ENCODE measurements around the gene SMIM29.

GRCh38 chr6:34242252-34243130 lies 6.3 kb downstream of the SMIM29 start:
- TF ChIP-seq CTCF (conservative IDR thresholded peaks at IDR 0.05 in 1 of 2, IDR thresholded peaks at IDR 0.05 in 1 of 2; ENCODE audit: low read depth in 1 of 2, low read length in 2 of 2): no peak
- TF ChIP-seq EZH2 (IDR thresholded peaks at IDR 0.05; ENCODE audit: low read length, missing control alignments): no peak

All from fibroblast of lung (primary cell).